HepG2 (cell line): Measurements from ENCODE around the gene NR3C2.

Experiments used
- DNMT1 ChIP-seq: sonication (generic); formaldehyde crosslinking; IDR thresholded peaks from 2 replicates; pipeline ENCODE4 v1.5.1; 2020; ENCODE audit warnings: mild to moderate bottlenecking, missing genetic modification reagents
- GATA4 ChIP-seq: sonication (generic); IDR thresholded peaks from 2 replicates; pipeline ENCODE4 v1.6.1; 2016; ENCODE audit warnings: antibody characterized with exemption, low read depth, borderline replicate concordance
- MIXL1 ChIP-seq: IDR thresholded peaks from 2 replicates; pipeline ENCODE4 v1.6.1; 2016
- TF ChIP-seq, protein P1 (sequence below): sonication (generic); formaldehyde crosslinking; IDR thresholded peaks from 2 replicates; pipeline ENCODE4 v1.5.0; 2020; ENCODE audit warnings: mild to moderate bottlenecking, missing genetic modification reagents, moderate library complexity
- TF ChIP-seq, protein P2 (sequence below), 2 experiments: sonication (generic) in 1 of 2; formaldehyde crosslinking in 1 of 2; IDR thresholded peaks; 2 replicates each; pipeline versions ENCODE4 v1.5.1 to v1.6.1; 2011 to 2020; ENCODE audit warnings: borderline replicate concordance in 1 of 2, low read depth in 1 of 2, low read length in 1 of 2, mild to moderate bottlenecking in 1 of 2, missing genetic modification reagents in 1 of 2, moderate library complexity in 1 of 2

DNA sequence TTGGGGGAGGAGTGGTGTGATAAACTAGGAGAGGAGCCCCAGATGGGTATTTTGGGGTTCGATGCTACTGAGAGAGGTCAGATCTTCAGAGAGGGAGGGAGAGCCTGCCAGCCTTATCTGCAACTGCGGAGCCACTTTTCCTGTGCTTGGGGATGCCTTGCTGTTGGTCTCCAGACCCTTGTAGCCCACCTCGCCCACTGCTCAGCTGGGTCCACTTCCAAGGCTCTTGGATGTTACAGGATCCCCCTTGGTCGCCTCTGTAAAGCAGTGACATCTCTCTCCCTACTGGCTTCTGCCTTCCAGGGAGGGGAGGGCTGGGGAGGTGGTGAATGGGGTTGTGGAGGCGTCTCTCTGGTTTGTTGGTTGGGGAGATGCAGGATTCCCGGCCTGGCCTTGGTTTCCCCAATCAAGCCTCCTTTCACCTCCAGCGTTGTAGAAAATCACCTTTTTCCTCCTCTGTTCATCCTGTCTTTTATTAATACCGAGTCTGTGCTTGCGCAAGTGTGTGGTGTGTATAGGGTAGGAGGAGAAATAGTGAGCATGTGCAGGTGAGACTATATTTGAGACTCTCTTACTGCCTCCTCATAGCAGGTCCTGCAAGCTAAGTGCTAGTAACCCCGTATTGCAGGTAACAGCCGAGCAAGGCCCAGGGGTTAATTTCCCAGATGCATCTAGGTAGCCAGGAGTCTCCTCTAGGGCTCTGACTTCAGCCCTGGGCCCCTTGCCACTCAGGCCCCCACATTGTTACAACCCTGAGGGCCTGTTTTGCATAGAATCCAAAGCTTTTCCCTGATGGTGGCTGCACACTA, 372.9 kb downstream of the NR3C2 start:
- TF ChIP-seq, protein P1, sequence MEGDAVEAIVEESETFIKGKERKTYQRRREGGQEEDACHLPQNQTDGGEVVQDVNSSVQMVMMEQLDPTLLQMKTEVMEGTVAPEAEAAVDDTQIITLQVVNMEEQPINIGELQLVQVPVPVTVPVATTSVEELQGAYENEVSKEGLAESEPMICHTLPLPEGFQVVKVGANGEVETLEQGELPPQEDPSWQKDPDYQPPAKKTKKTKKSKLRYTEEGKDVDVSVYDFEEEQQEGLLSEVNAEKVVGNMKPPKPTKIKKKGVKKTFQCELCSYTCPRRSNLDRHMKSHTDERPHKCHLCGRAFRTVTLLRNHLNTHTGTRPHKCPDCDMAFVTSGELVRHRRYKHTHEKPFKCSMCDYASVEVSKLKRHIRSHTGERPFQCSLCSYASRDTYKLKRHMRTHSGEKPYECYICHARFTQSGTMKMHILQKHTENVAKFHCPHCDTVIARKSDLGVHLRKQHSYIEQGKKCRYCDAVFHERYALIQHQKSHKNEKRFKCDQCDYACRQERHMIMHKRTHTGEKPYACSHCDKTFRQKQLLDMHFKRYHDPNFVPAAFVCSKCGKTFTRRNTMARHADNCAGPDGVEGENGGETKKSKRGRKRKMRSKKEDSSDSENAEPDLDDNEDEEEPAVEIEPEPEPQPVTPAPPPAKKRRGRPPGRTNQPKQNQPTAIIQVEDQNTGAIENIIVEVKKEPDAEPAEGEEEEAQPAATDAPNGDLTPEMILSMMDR (CRISPR knock-in tag), result no peak
- no peak for TF ChIP-seq MIXL1
- TF ChIP-seq DNMT1 (CRISPR knock-in tag), result no peak
- no peak for TF ChIP-seq GATA4
- TF ChIP-seq, protein P2, sequence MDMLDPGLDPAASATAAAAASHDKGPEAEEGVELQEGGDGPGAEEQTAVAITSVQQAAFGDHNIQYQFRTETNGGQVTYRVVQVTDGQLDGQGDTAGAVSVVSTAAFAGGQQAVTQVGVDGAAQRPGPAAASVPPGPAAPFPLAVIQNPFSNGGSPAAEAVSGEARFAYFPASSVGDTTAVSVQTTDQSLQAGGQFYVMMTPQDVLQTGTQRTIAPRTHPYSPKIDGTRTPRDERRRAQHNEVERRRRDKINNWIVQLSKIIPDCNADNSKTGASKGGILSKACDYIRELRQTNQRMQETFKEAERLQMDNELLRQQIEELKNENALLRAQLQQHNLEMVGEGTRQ (IDR thresholded peaks at IDR 0.05; ENCODE audit: low read depth, low read length), result no peak
- TF ChIP-seq, protein P2 (CRISPR knock-in tag; IDR thresholded peaks at IDR 0.05; ENCODE audit: borderline replicate concordance), result no peak
